ENCODE data around the gene CISTR.

DNA sequence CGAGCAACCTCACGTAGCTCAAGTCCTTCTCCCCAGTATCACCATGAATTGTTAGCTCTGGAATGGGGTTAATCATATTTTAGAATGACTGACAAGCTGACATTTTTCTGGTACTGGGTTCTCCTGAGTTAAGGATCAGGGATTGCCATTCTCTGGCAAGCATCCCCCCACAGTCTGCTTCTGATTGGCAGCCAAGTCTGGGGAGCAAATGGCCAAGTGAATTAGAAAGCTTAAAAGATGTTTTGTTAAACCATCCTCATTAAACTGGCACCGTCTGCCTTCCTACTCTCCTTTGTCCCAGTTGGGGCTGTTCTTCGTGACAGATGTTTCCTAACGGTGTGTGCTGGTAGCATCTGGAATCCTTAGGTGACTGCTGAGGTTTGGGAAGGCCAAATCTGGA lies 17.2 kb upstream of the CISTR start:
- TF ChIP-seq, protein P1, sequence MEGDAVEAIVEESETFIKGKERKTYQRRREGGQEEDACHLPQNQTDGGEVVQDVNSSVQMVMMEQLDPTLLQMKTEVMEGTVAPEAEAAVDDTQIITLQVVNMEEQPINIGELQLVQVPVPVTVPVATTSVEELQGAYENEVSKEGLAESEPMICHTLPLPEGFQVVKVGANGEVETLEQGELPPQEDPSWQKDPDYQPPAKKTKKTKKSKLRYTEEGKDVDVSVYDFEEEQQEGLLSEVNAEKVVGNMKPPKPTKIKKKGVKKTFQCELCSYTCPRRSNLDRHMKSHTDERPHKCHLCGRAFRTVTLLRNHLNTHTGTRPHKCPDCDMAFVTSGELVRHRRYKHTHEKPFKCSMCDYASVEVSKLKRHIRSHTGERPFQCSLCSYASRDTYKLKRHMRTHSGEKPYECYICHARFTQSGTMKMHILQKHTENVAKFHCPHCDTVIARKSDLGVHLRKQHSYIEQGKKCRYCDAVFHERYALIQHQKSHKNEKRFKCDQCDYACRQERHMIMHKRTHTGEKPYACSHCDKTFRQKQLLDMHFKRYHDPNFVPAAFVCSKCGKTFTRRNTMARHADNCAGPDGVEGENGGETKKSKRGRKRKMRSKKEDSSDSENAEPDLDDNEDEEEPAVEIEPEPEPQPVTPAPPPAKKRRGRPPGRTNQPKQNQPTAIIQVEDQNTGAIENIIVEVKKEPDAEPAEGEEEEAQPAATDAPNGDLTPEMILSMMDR (IDR thresholded peaks at IDR 0.05) = no peak
- TF ChIP-seq POLR2A (IDR thresholded peaks at IDR 0.05) (no peak), POLR2AphosphoS5 (IDR thresholded peaks at IDR 0.05) (no peak)

All from stomach (tissue), 4 donors.